22Rv1 (cell line): ENCODE measurements around the gene CCL16.

Experiments
- CTCF ChIP-seq: fragments of 450-650 bp; IDR thresholded peaks from 2 replicates; pipeline ENCODE4 v1.5.1; 2017; ENCODE audit warnings: mild to moderate bottlenecking
- ZFX ChIP-seq: fragments of 450-650 bp; IDR thresholded peaks from 2 replicates; pipeline ENCODE4 v1.6.1; 2017; ENCODE audit warnings: antibody characterized with exemption, borderline replicate concordance

GRCh38 chr17:36019423-36019822 is 38.1 kb upstream of the CCL16 start:
- no peak for TF ChIP-seq CTCF
- TF ChIP-seq ZFX: no peak
